ENCODE data around the gene PVALEF.
"Not testable (repeated sequence)": the region's sequence is repeated elsewhere in the genome, so short reads cannot be mapped to it uniquely, and the experiment has no call there.

The PVALEF gene

GRCh38 chr17:81218991-81219390, 53.7 kb downstream of the PVALEF start:
- DNase-seq (ENCODE audit: low read depth in 2 of 2) = no peak

- no peak for DNase-seq (ENCODE audit: low read depth in 2 of 2)
Measured at GRCh38 chr17:81219476-81220180, 54.3 kb downstream of the PVALEF start.

GRCh38 chr17:81221371-81221841, 56.1 kb downstream of the PVALEF start:
- no peak for DNase-seq (ENCODE audit: low read depth in 2 of 2)

- no peak for DNase-seq (ENCODE audit: low read depth in 2 of 2)
Measured at GRCh38 chr17:81221842-81222619, 56.7 kb downstream of the PVALEF start.

- no peak for DNase-seq (ENCODE audit: low read depth in 2 of 2)
Measured at GRCh38 chr17:81222620-81222905, 57.3 kb downstream of the PVALEF start.

GRCh38 chr17:81222906-81223761, 57.8 kb downstream of the PVALEF start, which contains the start of gene CEP131:
Gene CEP131, minus strand, starts transcription at chr17:81222965. Its CDS starts 2,909 bp downstream, at chr17:81220056.
- DNase-seq (ENCODE audit: low read depth in 2 of 2) = peak; percentile 96

GRCh38 chr17:81223762-81224130, 58.4 kb downstream of the PVALEF start:
- no peak for DNase-seq (ENCODE audit: low read depth in 2 of 2)

- not testable (repeated sequence) for DNase-seq (ENCODE audit: low read depth in 2 of 2)
Measured at GRCh38 chr17:81227630-81228029, 62.3 kb downstream of the PVALEF start.

GRCh38 chr17:81228420-81228819, 63.1 kb downstream of the PVALEF start:
- no peak for DNase-seq (ENCODE audit: low read depth in 2 of 2)

- DNase-seq (ENCODE audit: low read depth in 2 of 2) = no peak
Measured at GRCh38 chr17:81228834-81229665, 63.7 kb downstream of the PVALEF start.

GRCh38 chr17:81229666-81229920, 64.3 kb downstream of the PVALEF start:
- no peak for DNase-seq (ENCODE audit: low read depth in 2 of 2)

GRCh38 chr17:81230043-81230820, 64.9 kb downstream of the PVALEF start:
- DNase-seq (ENCODE audit: low read depth in 2 of 2) = no peak

- DNase-seq (ENCODE audit: low read depth in 2 of 2) = no peak
Measured at GRCh38 chr17:81231121-81231645, 65.9 kb downstream of the PVALEF start.

- no peak for DNase-seq (ENCODE audit: low read depth in 2 of 2)
Measured at GRCh38 chr17:81231766-81232581, 66.7 kb downstream of the PVALEF start.

Measured in fibroblast of skin of left quadriceps (primary cell).